SU-DHL-6 (cell line): Measurements from ENCODE around the gene PSORS1C1.

Source experiments
- CTCF ChIP-seq: fragments of 200-600 bp; sonication (generic); IDR thresholded peaks from one replicate; pipeline ENCODE4 v1.5.1; 2017; ENCODE audit warnings: antibody characterized with exemption, mild to moderate bottlenecking, low read length, moderate library complexity; ENCODE audit not compliant: insufficient read depth, poor library complexity, severe bottlenecking
- EZH2phosphoT487 ChIP-seq: fragments of 200-600 bp; sonication (generic), shearing (Covaris generic); conservative IDR thresholded peaks from 2 replicates; pipeline ENCODE4 v1.6.1; 2018; ENCODE audit warnings: mild to moderate bottlenecking, antibody characterized with exemption, low read length, moderate library complexity, mixed read lengths

GRCh38 chr6:31113861-31114540 is 599 bp upstream of the PSORS1C1 start:
- TF ChIP-seq CTCF (no peak), EZH2phosphoT487 (no peak)
